Left cardiac atrium (tissue), 4 donors: Measurements from ENCODE around the gene DPF1. TPM values are rescaled to one million over a fixed set of nuclear protein-coding genes. Genes with fewer than 3 reads are reported as not detected.

Source experiments
- ATAC-seq, 2 donors: fragments of 200-7000 bp; cut with Tn5 transposase; one replicate each; pipeline ENCODE4 v1.9.1; 2020; ENCODE audit warnings: mild to moderate bottlenecking in 2 of 2, moderate library complexity in 2 of 2
- DNase-seq: peaks from one replicate; pipeline ENCODE4 v3.0.0-alpha.2; 2020
- intact Hi-C, 2 donors: fragments of 100-400 bp; cut with DNase I; formaldehyde crosslinking; loops; one replicate each; pipeline versions ENCODE4 v1.14.1 to v1.15.1; 2022 to 2023
- total RNA-seq, 2 donors: library from RNA; stranded (reverse); fragmentation: NEBNext Ultra II Directional; extraction: Animal tissue kit (Norgen Biotek cat#: 25700); gene quantifications; one replicate each; pipeline ENCODE4 v1.2.1, GENCODE V29; 2021
- donor health status: DM: no; HTN: yes; CAD: no.
- donor health status: DM: no; HTN: yes; CAD: no; lungs with severe emphysema.
- donor health status: DM: yes; HTN: yes; CAD: no.
- donor health status: Dilated cardiomyopathy.

DPF1 gene
- total RNA-seq, 2 donors from 2014 or later, result 0.26 TPM; not detected in 1

DNA sequence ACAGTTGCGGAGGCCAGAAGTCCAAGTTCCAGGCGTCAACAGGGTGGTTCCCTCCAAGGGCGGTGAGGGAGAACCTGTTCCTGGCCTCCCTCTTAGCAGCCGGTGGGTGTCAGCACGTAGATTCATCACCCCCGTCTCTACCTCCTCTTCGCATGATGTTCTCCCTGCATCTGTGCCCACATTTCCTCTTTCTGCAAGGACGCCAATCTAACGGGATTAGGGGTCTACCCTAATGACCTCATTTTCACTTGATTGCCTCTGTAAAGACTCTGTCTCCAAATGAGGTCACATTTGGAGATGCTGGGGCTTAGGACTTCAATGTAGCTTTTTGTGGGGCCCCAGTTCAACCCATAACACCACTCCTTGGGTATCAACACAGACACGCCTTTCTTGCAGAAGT lies 38.5 kb downstream of the DPF1 start:
- ATAC-seq, result no peak
- intact Hi-C loops, result no loop called here

DNA sequence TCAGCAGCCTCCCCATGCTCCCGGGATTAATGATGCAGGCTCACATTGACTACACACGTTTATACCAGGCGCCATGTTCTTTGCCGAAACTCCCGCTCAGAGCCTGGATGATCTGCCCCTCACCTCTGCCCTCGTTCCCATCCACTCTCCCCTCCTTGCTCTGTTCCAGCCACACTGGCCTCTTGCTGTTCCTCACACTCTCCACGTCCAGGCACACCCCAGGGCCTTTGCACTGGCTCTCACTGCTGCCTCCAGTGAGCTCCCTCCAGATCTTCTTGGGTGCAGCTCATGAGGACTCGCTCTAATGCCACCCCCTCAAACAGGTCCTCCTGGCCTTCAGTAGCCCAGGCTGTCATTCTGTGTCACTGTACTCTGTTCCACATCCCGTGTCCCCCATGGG lies 39.2 kb downstream of the DPF1 start:
- ATAC-seq (no peak), DNase-seq (no peak)
- intact Hi-C loops, result no loop called here

More for the DNA sequence above, 38.5 kb downstream of the DPF1 start:
- no peak for DNase-seq

DNA sequence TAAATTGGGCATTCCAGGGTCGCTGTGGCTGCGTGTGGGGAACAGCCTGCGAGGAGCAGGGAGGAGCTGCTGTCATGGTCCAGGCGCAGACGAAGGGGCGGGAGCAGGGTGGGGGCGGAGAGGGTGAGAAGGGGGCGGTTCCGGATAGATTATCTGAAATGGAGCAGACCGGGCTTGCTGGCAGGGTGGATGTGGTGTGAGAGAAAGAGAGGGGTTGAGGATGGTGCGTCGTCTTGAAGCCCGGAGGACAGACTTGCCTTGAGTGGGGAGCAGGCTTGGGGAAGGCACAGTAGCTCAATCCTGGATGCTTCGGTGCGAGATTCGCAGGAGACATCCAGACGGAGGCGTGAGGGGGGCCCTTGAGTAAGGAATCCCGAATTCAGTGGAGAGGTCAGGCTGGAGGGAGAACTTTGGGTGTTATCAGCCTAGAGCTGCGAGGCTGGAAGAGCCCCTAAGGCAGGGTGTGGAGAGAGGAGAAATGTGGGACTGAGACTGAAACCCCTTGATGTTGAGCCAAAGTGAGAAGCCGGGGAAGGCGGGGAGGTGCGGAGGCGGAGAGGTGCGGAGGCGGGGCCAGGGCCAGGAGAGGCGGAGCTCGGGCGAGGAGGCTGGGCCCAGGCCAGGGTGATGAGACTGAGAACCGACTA lies 40.6 kb downstream of the DPF1 start:
- intact Hi-C loops, result no loop called here
- DNase-seq (peak; percentile 59), ATAC-seq (peak; percentile 79 to 87)

DNA sequence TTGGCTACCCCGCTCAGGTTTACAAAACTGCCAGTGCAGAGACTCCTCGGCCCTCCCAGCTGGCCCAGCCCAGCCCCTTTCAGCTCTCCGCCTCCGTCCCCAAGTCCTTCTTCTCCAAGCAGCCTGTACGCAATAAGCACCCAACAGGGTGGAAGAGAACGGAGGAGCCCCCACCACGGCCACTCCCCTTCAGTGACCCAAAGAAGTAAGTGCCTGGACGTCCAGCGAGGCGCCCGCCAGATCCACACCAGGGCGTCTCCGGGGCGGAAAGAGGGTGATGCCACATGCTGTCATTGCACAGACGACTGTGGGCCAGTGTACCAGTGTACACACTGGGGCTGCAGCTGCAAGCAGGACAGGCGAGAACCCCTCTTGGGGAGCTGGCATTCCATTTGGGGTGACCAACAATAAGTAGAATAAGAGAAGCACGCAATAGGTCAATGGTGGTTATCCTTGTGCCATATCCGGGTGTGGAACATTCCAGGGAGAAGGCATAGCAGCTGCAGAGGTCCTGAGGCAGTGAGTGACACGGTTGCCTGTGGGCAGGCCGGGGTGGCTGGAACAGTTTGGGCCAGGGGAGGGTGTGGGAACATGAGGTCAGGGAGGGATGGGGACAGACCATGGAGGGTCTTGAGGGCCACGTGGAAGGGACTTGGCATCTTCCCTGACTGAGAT lies 41.3 kb downstream of the DPF1 start:
- ATAC-seq (peak in 1 of 2 donors; percentile 12), DNase-seq (no peak)
- intact Hi-C loops, result no loop called here

DNA sequence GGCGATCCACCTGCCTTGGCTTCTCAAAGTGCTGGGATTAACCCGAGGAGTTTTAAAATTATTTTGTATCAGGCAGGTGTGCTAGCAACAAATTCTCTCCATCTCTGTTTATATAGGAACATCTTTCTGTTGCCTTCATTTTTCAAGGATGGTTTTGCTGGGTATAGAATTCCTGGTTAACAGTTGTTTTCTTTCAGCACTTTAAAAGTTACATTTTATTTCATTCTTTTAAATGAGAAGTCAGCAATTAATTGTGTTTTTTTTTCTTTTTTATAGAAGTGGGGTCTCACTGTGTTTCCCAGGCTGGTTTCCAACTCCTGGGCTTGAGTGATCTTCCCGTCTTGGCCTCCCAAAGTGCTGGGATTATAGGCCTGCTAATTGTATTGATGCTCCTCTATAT lies 44.0 kb downstream of the DPF1 start:
- DNase-seq (no peak), ATAC-seq (no peak)
- intact Hi-C loops, result no loop called here

DNA sequence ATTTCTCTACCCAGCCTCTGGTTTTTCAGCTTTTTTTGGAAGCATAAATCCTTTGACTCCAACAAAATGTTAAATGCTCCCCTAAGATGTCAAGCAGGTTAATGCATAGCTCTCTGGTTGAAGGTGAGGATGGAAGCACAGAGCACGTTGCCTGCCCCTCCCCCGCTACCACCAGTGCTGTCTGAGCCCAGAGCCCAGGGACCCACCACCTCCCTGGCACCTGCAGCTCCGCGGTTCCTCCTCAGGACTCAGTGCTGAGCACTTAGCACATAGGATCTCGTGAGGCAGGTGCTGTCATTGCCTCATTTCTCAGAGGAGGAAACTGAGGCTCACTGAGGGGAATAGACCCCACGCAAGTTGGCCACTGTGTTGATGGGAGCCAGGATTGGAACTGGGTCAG lies 48.6 kb downstream of the DPF1 start:
- intact Hi-C loops, result no loop called here
- DNase-seq (no peak), ATAC-seq (no peak)

DNA sequence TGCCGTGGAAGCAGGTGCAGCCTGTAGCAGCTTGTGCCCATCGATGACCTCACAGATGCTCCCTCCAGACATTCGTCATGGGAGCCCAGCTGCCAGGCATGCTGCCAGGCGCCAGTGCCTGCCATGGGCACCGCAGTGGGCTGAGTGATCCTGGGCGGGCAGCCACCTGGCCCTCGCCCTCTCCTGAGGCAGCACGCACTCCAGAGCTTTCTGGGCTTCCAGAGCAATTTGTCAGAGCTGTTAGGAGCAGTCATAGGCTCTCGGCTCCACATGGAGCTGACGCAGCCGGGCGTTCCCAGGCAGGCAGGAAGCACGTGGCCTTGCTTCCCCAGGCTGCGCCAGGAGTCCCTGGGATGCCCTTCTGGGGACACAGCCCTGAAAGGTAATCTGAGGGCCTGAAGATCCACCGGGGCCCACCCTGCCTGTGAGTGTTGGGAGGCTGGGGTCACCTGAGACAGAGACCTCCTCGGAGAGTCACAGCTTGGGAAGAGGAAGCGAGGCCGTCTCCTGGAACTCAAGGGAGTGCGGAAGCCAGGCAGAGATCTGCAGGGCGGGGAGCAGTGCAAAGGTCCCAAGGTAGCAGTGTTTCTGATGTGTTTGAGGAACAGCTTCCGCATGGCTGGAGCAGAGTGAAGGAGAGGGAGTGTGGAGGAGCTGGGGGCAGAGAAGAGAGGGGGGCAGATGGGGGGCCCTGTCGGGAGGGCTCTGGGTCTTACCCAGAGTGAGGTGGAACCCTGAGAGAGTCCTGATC lies 50.6 kb downstream of the DPF1 start:
- ATAC-seq (peak; percentile 94 to 98), DNase-seq (peak; percentile 76)
- intact Hi-C loops, result no loop called here

DNA sequence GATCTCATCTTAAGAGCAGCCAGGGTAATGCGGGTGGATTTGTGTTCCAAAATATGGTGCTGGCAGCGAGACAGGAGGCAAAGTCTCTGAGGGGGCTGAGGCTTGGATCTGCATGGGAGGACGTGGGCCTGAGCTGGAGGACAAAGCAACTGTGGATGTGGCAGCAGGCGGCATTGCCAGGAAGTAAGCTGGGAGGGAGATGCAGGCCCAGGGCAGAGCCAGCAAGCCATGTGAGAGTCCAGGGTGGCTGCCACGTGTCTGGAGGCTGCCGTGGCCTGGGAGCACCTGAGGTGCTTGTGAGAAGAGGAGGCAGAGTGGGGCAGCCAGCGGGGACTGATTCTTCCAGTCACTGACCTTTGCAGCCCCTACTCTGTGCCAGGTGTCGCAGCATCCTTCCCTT lies 52.0 kb downstream of the DPF1 start:
- intact Hi-C loops, result no loop called here
- peak; percentile 14 to 44 for ATAC-seq

DNA sequence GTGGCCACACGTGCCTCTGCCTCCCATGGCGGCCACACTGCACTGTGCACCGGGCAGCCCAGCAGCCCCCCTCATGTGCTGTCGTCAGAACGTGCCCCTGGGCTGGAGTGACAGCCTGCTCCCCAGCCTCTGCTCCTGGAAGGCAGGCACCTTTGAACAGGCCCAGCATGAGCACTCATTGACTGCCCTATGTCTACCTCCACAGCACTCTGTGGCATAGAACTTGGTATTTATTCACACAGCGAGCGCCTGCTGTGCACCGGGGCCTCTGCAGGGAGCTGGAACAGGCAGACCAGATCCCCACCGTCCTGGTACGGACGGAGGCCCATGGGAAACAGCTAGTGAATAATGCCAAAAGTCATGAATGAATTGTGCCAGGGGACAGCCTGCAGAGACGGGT lies 53.7 kb downstream of the DPF1 start:
- ATAC-seq (no peak), DNase-seq (no peak)
- intact Hi-C loops, result no loop called here

More for the DNA sequence above, 52.0 kb downstream of the DPF1 start:
- DNase-seq, result no peak

DNA sequence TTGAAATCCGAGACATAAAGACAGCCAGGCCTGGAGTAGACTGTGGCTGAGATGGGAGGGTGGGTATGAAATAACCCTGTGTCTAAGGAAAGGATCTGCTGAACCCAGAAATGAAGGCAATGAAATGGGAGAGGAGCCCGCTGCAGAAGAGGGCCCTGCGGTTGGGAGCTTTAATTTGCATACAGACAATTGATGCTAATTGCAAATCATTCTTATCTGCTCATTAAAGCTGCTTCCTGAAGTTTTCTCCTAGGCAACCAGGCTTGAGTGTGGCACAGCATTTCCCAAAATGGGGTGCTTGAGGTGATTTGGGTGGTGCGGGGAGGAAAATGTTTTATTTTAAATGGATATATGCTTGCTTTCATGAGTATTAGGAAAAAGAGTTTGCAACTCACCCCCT lies 55.4 kb downstream of the DPF1 start:
- DNase-seq (no peak), ATAC-seq (no peak)
- intact Hi-C loops, result no loop called here

DNA sequence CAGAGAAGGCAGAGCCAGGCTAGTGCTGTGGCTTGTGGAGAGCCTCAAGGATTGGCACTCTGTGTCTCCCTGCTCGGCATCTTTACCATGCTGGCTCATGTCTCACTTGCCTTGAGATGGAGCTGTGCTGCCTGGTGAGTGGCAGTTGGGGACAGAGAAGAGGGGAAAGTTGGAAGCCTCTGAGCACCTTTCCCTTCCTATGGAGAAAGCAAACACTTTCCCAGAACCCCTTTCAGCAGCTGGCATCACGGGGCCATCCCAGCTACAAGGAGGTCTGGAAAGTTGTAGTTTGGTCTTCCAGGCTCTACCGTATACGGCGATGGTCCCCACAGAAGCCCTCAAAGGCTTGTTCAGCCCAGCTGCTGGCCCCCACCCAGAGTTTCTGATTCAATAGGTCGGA lies 58.7 kb downstream of the DPF1 start:
- intact Hi-C loops, result no loop called here
- no peak for ATAC-seq

DNA sequence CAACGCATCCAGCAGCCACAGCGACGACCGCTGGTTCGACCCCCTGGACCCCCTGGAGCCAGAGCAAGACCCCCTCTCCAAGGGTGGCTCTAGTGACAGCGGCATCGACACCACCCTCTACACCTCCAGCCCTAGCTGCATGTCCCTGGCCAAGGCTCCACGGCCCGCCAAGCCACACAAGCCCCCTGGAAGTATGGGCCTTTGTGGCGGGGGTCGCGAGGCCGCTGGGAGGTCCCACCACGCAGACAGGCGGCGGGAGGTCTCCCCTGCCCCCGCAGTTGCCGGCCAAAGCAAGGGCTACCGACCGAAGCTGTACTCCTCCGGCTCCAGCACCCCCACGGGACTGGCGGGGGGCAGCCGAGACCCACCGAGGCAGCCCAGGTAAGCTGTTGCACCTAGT lies 59.5 kb downstream of the DPF1 start:
- no peak for ATAC-seq
- intact Hi-C loops, result no loop called here
- no peak for DNase-seq

More for the DNA sequence above, 58.7 kb downstream of the DPF1 start:
- no peak for DNase-seq

DNA sequence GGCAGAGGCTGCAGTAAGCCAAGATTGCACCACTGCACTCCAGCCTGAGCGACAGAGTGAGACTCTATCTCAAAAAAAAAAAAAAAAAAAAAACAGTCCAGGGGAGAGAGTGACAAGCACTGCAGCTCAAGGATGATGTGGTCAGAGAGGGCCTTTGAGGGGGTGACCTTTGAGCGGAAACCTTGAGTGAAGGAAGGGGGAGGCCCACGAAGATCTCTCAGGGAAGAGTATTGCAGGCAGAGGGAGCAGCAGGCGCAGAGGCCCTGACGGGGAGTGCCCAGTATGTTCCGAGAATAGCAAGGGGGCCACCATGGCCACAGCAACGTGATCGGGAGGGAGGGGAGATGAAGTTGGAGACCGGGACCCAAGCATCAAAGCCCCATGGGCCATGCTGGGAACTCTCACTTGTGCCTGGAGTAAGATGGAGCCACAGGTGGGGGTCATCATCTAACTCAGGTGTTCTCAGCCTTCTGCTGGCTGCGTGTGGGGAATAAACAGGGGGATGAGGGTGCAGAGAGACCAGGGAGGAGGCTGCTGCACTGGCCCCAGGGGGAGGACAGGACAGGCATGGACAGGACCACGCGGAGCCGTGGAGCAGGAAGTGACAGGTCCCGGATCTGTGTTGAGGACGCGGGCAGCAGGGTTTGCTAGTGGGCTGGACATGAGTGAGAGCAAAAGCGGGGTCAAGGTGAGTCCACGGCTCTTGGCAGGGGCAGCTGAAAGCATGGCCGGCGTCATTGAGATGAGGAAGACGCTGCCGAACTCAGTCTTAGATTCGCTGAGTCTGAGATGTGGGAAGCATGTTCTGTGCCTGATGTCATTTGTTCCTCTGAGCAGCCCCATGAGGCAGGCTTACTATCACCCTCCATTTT lies 60.4 kb downstream of the DPF1 start:
- no peak for ATAC-seq
- intact Hi-C loops, result no loop called here

DNA sequence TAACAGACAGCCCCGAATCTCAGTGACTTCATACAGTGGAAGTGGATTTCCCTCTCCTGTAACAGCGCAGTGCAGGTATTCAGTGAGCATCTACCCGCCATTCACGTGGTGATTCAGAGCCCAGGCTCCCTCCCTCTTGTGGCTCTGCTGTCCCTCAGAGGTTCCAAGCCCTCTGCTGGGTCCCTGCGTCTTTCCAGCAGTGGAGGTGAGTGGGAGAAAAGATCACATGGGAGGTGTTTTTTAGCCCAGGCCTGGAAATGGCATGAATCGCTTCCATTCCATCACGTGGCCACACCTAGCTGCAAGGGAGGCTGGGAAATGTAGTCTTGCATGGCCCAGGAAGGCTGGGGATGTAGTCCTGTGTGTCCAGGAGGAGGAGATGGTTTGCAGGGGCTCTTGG lies 61.4 kb downstream of the DPF1 start:
- intact Hi-C loops, result no loop called here
- ATAC-seq, result no peak
- no peak for DNase-seq

More for the DNA sequence above, 60.4 kb downstream of the DPF1 start:
- DNase-seq, result no peak

DNA sequence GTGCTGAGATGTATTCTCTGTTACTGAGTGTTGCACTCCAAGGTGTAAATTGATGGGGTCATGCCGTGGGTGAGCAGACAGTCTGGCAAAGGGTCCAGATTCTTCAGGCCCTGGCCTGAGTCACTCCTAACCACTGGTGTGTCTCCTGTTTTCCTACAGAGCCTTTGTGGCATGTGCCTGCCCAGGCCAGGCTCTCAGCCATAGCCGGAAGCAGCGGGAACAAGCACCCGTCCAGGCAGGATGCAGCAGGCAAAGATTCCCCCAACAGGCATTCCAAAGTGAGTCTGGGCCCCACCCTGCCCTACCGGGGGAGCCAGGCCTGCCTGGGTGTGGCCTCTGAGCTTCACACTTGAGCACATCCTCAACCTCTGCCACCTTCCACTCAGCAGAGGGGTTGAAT lies 61.9 kb downstream of the DPF1 start:
- ATAC-seq (no peak), DNase-seq (no peak)
- intact Hi-C loops, result no loop called here

Other genes starting within 250 kb of the DPF1 start
- 10 to 100 TPM; 34.4 to 67.0 TPM for gene PPP1R14A, start 32.2 kb upstream of the DPF1 start, total RNA-seq
- 10 to 100 TPM in 1 of 2 donors, 1 to 10 TPM in 1; 8.6 to 13.6 TPM for gene SPINT2, start 40.4 kb upstream of the DPF1 start, total RNA-seq
- gene C19orf33, start 80.0 kb upstream of the DPF1 start, total RNA-seq, result 1 to 10 TPM; 2.1 to 5.9 TPM
- gene YIF1B, start 91.7 kb upstream of the DPF1 start, total RNA-seq, result 10 to 100 TPM; 24.2 to 31.5 TPM
- 1 to 10 TPM; 2.7 to 5.5 TPM for gene KCNK6, start 95.6 kb upstream of the DPF1 start, total RNA-seq
- 1 to 10 TPM in 1 of 2 donors, under 1 TPM in 1; 0.91 to 1.9 TPM for gene CATSPERG, start 111.6 kb upstream of the DPF1 start, total RNA-seq
- 100 to 1,000 TPM; 216 to 290 TPM for gene PSMD8, start 150.3 kb upstream of the DPF1 start, total RNA-seq
- under 1 TPM; 0.15 to 0.34 TPM for gene GGN, start 163.8 kb upstream of the DPF1 start, total RNA-seq
- gene SPRED3, start 164.5 kb upstream of the DPF1 start, total RNA-seq, result 1 to 10 TPM in 1 of 2 donors, under 1 TPM in 1; 0.24 to 3.2 TPM
- gene FAM98C, start 178.9 kb upstream of the DPF1 start, total RNA-seq, result 10 to 100 TPM; 12.6 to 13.7 TPM
- gene RASGRP4, start 202.0 kb upstream of the DPF1 start, total RNA-seq, result 1 to 10 TPM; 1.8 to 3.6 TPM
- gene RYR1, start 209.5 kb upstream of the DPF1 start, total RNA-seq, result 1 to 10 TPM; 1.3 to 3.0 TPM